Stimulated activated CD4-positive, alpha-beta T cell treated with anti-CD3 and anti-CD28 coated beads, Interleukin-2, amount 100 ng/mL, for 48 hours (primary cell): Measurements from ENCODE around the gene IRF8.
"Not testable (repeated sequence)": the region's sequence is repeated elsewhere in the genome, so short reads cannot be mapped to it uniquely, and the experiment has no call there.

Experiments
- DNase-seq, 2 donors: peaks; one replicate each; pipeline ENCODE4 v3.0.0-alpha.2; 2020

The IRF8 gene

DNA sequence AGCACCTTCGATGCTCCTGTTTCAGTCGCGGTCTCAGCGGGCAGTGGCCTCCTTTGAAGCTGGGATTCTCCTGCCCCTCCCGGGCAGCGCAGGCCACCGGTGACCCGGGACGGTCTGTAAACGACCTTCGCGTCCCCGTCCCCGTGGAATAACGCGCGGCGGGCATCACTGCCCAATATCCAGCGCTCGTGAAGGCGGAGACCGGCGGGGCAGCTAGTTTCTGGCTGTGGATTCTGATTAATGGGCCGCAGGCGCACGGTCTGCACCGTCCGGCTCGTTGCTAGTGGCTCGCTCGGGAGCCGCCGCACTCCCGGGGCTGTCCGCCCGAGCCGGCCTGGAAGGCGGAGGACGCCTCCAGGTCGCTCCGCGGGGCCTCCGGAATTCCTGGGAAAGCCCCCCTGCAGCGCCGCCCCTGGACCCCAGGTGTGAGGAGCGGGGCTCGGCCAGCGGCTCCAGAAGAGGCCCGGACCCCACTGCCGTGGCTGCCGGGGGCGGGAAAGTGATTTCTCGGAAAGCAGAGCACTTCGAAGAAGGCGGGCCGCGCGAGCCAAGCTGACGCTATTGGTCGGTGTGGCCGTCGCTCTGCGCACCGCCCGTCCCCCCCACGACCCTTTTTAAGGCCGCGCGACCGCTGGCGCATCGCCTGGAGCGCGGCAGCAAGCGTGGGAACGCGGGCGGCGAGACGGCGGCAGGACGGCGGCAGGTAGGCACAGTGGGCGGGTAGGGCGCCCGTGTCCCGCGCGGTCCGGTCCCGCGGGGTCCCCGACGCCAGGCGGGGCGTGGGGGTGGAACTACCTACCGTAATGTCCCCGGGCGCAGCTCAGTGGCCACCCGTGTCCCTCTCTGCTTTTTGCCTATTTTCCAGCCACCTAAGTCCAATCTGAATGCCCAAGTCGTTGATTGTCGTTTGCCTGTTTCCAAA, at the start of gene IRF8:
Gene IRF8 (plus strand): TSS at position 642 of the 922 bp plus-strand sequence. CDS start 3,854 bp downstream, outside the sequence.
- DNase-seq, result peak; percentile 68 to 83

GRCh38 chr16:85849388-85849787, 49.6 kb upstream of the IRF8 start:
- no peak for DNase-seq

DNA sequence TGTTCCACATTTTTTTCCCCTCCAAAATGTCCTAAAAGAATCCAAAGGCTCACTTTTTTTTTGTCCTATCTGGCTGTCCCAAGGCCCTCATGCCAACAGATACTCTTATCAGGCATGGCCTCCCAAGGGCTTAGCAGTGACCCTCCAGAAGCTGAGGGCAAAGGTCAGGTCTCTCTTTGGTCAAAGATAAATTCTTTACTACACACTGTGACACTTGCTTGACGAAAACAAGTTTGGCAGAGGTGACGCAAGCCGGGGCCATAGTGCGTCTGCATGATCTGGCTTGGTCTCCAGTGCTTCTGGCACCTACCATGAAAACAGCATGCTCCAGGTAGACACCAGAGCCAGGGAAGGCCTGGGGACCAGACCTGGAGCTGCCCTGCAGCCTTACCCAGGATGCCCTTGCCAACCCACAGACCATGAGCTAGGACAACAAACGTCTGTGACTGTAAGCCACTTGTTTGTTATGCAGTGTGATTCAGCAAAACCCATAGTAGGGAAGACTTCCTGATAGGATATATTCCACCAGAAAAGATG, 48.5 kb upstream of the IRF8 start:
- DNase-seq, result no peak

DNA sequence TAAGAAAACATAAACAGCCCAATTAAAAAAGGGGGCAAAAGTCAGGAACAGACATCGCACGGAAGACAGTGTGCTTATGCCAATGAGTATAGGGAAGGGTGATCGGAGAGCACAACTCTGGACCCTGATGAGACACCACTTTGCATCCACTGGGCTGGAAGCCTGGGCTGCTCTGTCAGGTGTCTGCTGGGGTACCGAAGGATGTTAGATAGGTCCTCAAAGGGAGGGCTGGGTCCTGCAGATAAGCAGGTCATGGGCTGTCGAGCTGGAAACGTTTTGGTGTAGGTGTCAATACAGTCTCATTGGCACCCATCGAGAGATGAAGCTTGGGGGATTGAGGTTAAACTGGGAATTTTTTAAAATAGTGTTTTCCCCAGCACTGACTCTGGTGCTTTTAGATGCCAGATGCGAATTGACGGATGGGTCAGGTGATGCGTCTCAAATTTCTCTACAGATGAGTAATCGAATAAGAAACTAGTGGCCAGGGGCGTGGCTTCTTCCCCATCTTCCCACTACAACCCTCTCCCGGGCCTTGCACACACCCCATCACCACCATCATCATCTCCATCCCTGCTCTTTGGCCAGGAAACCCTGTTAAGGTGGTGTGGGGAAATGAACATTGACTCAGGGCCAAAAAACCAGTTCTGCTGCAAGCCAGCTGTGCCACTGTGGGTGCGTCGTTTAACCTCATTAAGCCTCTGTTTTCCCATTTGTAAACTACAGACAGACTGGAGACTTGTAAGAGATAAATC, 47.8 kb upstream of the IRF8 start:
- no peak for DNase-seq

DNA sequence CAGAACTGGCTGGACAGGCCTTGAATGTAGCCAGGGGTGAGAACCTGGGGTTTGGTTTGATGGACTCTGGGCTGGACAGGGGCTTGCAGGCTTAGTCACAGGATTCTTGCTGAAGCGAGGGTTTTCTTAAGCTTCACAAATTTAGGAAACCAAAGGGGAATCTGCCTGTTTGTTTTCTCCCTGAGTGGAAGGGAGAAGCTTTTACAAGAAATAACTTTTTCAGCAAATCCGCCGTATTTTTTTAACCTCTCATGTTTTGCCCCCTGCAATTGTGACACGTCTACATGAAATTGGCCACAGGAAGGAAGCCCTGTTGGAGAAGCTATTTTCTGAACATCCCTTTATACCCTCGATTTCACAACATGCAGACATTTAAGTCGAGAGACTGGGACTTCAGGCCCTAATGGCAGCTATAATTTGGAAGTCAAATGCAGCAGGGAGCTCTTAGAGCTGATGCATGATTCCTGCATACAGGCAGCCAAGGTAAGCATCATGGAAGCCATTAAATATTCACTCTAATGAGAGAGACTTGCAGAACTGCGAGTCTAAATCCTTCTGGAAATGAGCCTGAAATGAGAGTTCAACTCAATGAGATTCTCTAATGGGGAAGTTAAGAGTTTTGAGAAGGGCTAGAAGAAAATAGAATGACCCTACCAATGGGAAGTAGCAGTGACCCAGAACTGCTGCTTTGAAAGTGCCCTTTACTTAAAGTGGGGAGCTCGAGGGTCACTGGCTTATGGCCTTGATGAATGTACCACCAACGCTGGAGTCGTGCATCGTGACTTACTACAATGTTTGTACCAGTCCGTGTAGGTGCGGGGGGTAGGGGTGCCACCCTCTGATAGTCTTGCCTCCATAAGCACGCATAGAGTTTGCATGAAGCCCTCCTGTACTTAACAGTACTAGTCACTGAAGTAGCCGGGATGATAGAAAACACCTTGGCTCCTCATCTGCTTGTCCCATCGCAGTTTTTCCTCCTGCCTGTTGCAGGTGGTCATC, 45.1 kb upstream of the IRF8 start:
- no peak for DNase-seq

DNA sequence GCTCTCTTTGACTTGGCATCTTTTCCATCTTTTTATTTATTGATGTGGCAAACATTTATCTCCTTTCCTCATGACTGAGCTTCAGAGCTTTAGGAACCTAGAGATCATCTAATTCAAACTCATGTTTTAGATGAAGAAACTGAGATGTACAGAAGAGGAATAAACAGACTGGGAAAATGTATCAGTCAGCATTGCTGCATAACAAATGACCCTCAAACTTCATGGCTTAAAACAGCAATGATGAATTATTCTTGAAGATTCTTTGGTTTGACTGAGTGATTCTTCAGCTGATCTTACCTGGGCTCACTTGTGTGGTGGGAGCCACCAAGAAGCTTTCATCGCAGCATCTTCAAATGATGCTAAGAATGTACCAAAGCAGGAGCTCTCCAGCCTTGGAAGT, 44.0 kb upstream of the IRF8 start:
- no peak for DNase-seq

DNA sequence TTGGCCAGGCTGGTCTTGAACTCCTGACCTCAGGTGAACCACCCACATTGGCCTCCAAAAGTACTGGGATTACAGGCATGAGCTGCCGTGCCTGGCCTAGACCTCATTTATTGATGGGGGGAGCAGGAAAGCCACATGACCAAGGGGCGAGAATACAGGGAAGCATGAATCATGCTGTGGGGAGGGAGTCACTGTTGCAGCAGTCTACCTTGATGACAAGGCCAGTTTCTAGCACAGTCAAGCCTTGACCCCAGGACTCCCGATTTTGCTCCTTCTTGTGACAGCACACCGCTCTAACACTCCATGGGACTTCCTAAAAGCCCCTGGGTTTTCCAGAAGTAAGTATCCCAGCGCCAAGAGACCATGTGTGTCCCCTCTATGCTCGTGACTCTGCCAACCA, 42.9 kb upstream of the IRF8 start:
- DNase-seq, result no peak

DNA sequence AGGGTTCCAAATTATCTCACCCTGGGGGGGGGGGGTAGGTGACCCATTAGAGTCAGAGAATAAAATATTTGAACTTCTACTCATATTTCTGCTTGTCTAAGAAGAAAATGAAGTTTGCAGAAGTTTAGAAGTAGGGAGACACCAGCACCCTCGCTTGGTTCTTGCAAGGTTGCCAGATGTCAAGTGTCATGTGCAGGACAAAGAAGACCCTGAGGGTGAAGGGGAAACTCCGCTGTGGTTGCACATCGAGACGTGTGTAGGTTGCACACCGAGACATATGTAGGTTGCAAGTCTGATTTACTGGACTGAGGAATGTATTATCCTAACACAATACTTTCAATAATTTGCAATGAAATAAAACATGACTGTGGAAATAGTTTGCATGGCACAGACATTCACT, 42.4 kb upstream of the IRF8 start:
- no peak for DNase-seq

DNA sequence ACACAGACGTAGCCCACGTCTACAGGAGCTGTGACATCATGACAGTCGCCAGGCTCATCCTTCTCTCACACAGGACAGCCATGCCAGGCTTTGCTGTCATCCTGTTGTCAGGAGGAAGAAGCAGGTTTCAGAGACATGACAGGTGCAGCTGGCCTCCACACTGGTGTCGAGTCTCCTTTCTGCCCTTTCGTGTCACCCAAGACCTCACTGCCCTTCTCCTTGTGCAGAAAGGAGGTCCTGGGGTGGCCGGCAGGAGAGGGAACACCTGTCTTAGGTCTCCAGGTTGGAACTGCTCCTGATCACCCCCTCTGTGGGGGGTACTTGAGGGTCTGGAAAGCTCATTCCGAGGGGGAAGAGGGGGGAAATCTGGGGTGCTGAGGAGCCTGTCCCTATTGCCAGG, 41.6 kb upstream of the IRF8 start:
- DNase-seq, result no peak

- not testable (repeated sequence) for DNase-seq
These were observed 40.4 kb upstream of the IRF8 start for GRCh38 chr16:85858571-85858970.

GRCh38 chr16:85858984-85859817, 39.8 kb upstream of the IRF8 start:
- DNase-seq, result no peak

GRCh38 chr16:85859818-85860125, 39.2 kb upstream of the IRF8 start:
- no peak for DNase-seq

DNA sequence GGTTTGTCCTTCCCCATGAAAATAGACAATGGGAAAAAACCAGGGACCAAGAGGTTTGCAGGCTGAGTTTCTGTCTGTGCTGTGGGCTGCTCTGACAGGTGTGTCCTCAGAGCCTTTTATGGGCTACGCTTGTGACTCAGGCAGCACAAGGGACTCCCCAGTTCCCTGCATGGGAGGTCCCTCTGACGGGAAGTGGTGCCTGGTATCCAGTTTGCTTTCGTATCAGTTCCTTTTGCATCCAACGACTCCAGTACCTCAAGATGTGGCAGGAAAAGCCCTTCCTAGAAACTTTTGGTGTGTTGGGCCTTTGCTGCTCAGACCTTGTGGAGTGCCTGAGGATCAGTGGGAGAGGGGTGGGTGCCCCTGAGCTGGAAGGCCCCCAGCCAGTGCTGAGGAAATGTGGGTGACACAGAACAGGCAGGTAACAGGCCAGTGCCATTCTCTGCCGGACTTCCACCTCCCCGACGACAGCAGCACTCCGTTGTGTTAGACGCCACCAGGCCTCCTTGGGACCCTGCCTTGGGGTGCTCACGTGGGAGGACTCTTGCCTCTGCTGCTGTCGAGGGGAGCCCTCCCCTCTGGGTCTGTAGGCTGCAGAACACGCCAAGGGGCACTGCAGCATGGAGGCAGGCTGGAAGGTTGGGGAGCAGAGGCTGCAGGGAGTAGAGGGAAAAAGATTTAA, 38.4 kb upstream of the IRF8 start:
- no peak for DNase-seq

- no peak for DNase-seq
These were observed 37.7 kb upstream of the IRF8 start for GRCh38 chr16:85861095-85861825.

DNA sequence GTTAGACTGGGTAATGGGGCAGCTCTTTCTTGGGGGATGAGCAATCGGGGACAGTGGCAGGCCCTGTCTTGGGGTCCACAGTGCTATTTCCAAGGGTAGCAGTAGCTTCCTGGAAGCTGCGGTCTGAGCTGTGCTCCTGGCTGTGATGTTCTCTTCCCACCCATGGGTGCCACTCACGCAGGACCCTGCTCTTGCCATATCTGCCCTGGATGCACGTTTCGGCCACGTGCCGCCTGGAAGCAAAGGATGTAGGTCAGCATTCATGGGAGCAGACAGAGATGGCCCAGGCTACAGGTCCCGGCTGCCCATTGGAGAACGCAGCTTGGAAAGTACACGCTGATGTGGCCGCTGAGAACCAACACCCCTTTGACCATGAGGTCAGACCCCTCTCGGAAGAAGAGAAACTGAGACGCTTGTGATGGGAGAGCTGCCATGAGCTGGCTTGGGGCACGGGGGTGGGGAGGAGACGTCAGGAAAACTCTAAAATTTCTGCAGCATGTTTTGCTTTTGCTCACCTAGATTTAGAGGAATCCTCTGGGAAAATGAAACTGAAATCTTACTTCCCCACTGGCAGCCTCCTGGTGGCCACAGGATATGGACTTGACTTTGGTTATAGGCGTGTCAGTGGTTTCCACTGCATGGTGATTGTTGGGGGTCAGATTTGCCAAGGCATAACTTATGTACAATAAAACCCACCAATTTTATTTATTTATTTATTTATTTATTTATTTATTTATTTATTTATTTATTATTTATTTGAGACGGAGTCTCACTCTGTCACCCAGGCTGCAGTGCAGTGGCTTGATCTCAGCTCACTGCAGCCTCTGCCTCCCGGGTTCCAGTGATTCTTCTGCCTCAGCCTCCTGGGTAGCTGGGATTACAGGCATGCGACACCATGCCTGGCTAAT, 36.2 kb upstream of the IRF8 start:
- no peak for DNase-seq

DNA sequence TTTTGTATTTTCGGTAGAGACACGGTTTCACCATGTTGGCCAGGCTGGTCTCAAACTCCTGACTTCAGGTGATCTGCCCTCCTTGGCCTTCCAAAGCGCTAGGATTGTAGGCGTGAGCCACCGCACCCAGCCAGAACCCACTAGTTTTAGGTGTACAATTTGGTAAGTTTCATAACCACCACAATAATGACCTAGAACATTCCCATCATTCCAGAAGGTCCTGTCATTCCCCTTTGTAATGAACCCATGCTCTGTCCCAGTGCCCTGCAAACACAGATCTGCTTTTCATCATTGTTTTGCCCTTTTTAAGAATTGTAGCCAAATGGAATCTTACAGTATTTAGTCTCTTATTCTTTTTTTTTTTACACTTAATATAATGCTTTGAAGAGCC, 35.6 kb upstream of the IRF8 start:
- DNase-seq, result no peak

GRCh38 chr16:85864965-85865364, 34.0 kb upstream of the IRF8 start:
- no peak for DNase-seq

DNA sequence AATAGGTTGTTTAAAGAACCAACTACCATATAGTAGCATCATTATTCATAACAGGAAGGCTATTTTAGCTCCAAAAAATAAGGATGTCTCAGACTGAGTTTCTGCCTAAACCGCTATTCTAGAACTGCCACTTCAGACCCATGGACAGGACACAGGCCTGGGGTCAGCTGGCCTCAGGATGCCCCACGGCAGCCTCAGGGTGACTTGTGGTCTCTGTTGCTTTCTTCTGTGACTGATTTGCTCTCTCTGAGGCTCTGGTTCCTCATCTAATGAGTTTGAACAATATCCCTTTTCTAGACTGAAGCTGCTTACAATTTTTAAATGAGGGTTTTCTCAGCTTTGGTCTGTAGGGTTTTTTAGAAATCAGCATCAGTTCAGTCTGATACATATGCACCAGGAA, 31.8 kb upstream of the IRF8 start:
- no peak for DNase-seq

GRCh38 chr16:85868495-85868894, 30.5 kb upstream of the IRF8 start:
- DNase-seq, result no peak
